Endodermal cell (in vitro differentiated cells): ENCODE measurements around the gene MMAB. TPM values are rescaled to one million over a fixed set of nuclear protein-coding genes. Genes with fewer than 3 reads are reported as not detected.

Source experiments
- DNase-seq: peaks from one replicate; pipeline ENCODE4 v3.0.0-alpha.2; 2017
- H3K27ac ChIP-seq: 2 replicates; pipeline ENCODE4 v1.5.1; 2013; ENCODE audit warnings: mild to moderate bottlenecking, low read depth, low read length, moderate library complexity
- H3K27me3 ChIP-seq: 2 replicates; pipeline ENCODE4 v1.6.1; 2013; ENCODE audit warnings: mild to moderate bottlenecking, low read length, moderate library complexity; ENCODE audit not compliant: insufficient read depth, control insufficient read depth, poor library complexity, severe bottlenecking
- H3K36me3 ChIP-seq: 2 replicates; pipeline ENCODE4 v1.7.0; 2013; ENCODE audit warnings: mild to moderate bottlenecking, low read length, moderate library complexity; ENCODE audit not compliant: control insufficient read depth, insufficient read depth
- H3K4me1 ChIP-seq: one replicate; pipeline ENCODE4 v1.7.0; 2013; ENCODE audit warnings: low read length; ENCODE audit not compliant: control insufficient read depth, insufficient read depth
- H3K4me3 ChIP-seq: 2 replicates; pipeline ENCODE4 v1.5.1; 2013; ENCODE audit warnings: mild to moderate bottlenecking, low read length, moderate library complexity
- H3K9ac ChIP-seq: 2 replicates; pipeline ENCODE4 v1.6.1; 2013; ENCODE audit warnings: mild to moderate bottlenecking, low read length, moderate library complexity; ENCODE audit not compliant: poor library complexity, severe bottlenecking; ENCODE audit errors: extremely low read depth
- H3K9me3 ChIP-seq: 2 replicates; pipeline ENCODE4 v1.6.1; 2013; ENCODE audit warnings: mild to moderate bottlenecking, low read length, moderate library complexity; ENCODE audit not compliant: control insufficient read depth
- H3K27ac Mint-ChIP-seq: 2 replicates; pipeline ENCODE4 v1.8.0; 2020; ENCODE audit warnings: mixed read lengths
- H3K27me3 Mint-ChIP-seq: 2 replicates; pipeline ENCODE4 v1.8.0; 2021; ENCODE audit warnings: mild to moderate bottlenecking, mixed read lengths; ENCODE audit not compliant: insufficient read depth
- H3K36me3 Mint-ChIP-seq: 2 replicates; pipeline ENCODE4 v1.8.0; 2020; ENCODE audit warnings: low read depth, mixed read lengths
- H3K4me1 Mint-ChIP-seq: 2 replicates; pipeline ENCODE4 v1.8.0; 2020; ENCODE audit warnings: mixed read lengths
- H3K4me3 Mint-ChIP-seq: 2 replicates; pipeline ENCODE4 v1.8.0; 2020; ENCODE audit warnings: mild to moderate bottlenecking, moderate library complexity, mixed read lengths
- H3K9me3 Mint-ChIP-seq: 2 replicates; pipeline ENCODE4 v1.8.0; 2020; ENCODE audit warnings: mild to moderate bottlenecking, mixed read lengths
- WGBS, 2 experiments: methylation state at CpG; one replicate each; pipeline versions ENCODE4 v1.1.5 to v1.1.7; 2013; ENCODE audit warnings: missing lambda C conversion rate in 2 of 2, mixed read lengths in 1 of 2; ENCODE audit not compliant: insufficient coverage in 1 of 2, insufficient read length in 1 of 2; 5-methylcytosine and 5-hydroxymethylcytosine counted together
- total RNA-seq, 2 donors: library from RNA; stranded (reverse); fragmentation: NEBNext Ultra II Directional in 1 of 2; extraction: Animal tissue kit (Norgen Biotek cat#: 25700) in 1 of 2; gene quantifications; 2 replicates in 1 of 2; 3 replicates in 1 of 2; pipeline ENCODE4 v1.2.1, GENCODE V29; 2021
- TF ChIP-seq, protein P1 (sequence below): fragments of 200-600 bp; sonication (generic); conservative IDR thresholded peaks from 2 replicates; pipeline ENCODE4 v1.5.0; 2021; ENCODE audit warnings: antibody characterized with exemption, mild to moderate bottlenecking

Gene MMAB
- total RNA-seq, 2 donors from 2014 or later = 24.9 to 28.2 TPM

DNA sequence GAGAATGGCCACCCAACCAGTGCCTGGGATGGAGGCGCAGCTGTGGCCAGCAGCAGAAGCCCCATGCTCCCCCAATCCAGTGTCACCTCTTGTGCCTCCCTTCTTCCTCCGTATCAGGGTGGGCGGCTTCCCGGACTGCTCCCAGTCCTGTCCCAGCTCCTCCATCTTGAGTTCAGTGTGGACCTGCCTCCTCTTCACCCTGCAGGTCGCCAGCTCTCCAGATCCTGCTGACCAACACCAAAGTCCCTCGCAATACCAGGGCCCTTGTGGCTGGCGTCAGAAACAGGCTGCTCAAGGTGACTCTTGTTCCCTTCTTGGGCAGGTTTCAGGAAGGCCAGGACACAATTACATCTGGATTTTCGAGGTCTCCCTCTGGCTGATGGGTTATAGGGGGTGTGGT, 17.3 kb upstream of the MMAB start:
- Mint-ChIP-seq H3K4me3 (no peak overlapping the region), H3K27me3 (no peaks in the 10 kb centered on the region), H3K36me3 (peaks cover 32% of the 10 kb centered on the region), H3K9me3 (no peaks in the 10 kb centered on the region), H3K4me1 (peaks cover 4% of the 10 kb centered on the region), H3K27ac (no peak overlapping the region)
- Histone ChIP-seq H3K9ac (no peak overlapping the region), H3K4me3 (no peak overlapping the region), H3K27ac (no peak overlapping the region), H3K4me1 (no peaks in the 10 kb centered on the region), H3K9me3 (no peaks in the 10 kb centered on the region), H3K36me3 (peaks cover 20% of the 10 kb centered on the region), H3K27me3 (no peaks in the 10 kb centered on the region)
- TF ChIP-seq, protein P1, sequence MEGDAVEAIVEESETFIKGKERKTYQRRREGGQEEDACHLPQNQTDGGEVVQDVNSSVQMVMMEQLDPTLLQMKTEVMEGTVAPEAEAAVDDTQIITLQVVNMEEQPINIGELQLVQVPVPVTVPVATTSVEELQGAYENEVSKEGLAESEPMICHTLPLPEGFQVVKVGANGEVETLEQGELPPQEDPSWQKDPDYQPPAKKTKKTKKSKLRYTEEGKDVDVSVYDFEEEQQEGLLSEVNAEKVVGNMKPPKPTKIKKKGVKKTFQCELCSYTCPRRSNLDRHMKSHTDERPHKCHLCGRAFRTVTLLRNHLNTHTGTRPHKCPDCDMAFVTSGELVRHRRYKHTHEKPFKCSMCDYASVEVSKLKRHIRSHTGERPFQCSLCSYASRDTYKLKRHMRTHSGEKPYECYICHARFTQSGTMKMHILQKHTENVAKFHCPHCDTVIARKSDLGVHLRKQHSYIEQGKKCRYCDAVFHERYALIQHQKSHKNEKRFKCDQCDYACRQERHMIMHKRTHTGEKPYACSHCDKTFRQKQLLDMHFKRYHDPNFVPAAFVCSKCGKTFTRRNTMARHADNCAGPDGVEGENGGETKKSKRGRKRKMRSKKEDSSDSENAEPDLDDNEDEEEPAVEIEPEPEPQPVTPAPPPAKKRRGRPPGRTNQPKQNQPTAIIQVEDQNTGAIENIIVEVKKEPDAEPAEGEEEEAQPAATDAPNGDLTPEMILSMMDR = no peak
- WGBS, 2 experiments = 91 to 97% methylated on average over 4 to 8 of the region's 8 CpGs
- DNase-seq = no peak

GRCh38 chr12:109589691-109590245, 16.5 kb upstream of the MMAB start:
- no peaks in the 10 kb centered on the region for H3K4me1 ChIP-seq
- peaks cover 34% of the 10 kb centered on the region for H3K36me3 Mint-ChIP-seq
- H3K27ac ChIP-seq = no peak overlapping the region
- no peak overlapping the region for H3K4me3 Mint-ChIP-seq
- no peak overlapping the region for H3K4me3 ChIP-seq
- no peak overlapping the region for H3K27ac Mint-ChIP-seq
- H3K9me3 ChIP-seq = no peaks in the 10 kb centered on the region
- peaks cover 4% of the 10 kb centered on the region for H3K4me1 Mint-ChIP-seq
- no peaks in the 10 kb centered on the region for H3K9me3 Mint-ChIP-seq
- H3K9ac ChIP-seq = no peak overlapping the region
- TF ChIP-seq, protein P1 = no peak
- no peaks in the 10 kb centered on the region for H3K27me3 Mint-ChIP-seq
- H3K27me3 ChIP-seq = no peaks in the 10 kb centered on the region
- peaks cover 20% of the 10 kb centered on the region for H3K36me3 ChIP-seq
- WGBS, 2 experiments = 89 to 90% methylated on average over 13 to 16 of the region's 16 CpGs
- DNase-seq = no peak

- peak overlapping the region; percentile 74 for H3K27ac Mint-ChIP-seq
- no peaks in the 10 kb centered on the region for H3K4me1 ChIP-seq
- H3K9me3 Mint-ChIP-seq = no peaks in the 10 kb centered on the region
- H3K4me1 Mint-ChIP-seq = peaks cover 4% of the 10 kb centered on the region
- H3K27me3 ChIP-seq = no peaks in the 10 kb centered on the region
- no peaks in the 10 kb centered on the region for H3K9me3 ChIP-seq
- WGBS, 2 experiments = 90 to 94% methylated on average over 5 to 7 of the region's 7 CpGs
- no peak overlapping the region for H3K4me3 Mint-ChIP-seq
- no peak overlapping the region for H3K27ac ChIP-seq
- no peak overlapping the region for H3K4me3 ChIP-seq
- H3K27me3 Mint-ChIP-seq = no peaks in the 10 kb centered on the region
- peaks cover 16% of the 10 kb centered on the region for H3K36me3 ChIP-seq
- DNase-seq = no peak
- peaks cover 34% of the 10 kb centered on the region for H3K36me3 Mint-ChIP-seq
- TF ChIP-seq, protein P1 = no peak
- no peak overlapping the region for H3K9ac ChIP-seq
These were observed 15.9 kb upstream of the MMAB start for GRCh38 chr12:109589240-109589590.
